ENCODE results near the gene CAVIN3.
A peak's percentile ranks its signal among the peaks of the same experiment; 100 is the strongest.

The CAVIN3 gene

DNA sequence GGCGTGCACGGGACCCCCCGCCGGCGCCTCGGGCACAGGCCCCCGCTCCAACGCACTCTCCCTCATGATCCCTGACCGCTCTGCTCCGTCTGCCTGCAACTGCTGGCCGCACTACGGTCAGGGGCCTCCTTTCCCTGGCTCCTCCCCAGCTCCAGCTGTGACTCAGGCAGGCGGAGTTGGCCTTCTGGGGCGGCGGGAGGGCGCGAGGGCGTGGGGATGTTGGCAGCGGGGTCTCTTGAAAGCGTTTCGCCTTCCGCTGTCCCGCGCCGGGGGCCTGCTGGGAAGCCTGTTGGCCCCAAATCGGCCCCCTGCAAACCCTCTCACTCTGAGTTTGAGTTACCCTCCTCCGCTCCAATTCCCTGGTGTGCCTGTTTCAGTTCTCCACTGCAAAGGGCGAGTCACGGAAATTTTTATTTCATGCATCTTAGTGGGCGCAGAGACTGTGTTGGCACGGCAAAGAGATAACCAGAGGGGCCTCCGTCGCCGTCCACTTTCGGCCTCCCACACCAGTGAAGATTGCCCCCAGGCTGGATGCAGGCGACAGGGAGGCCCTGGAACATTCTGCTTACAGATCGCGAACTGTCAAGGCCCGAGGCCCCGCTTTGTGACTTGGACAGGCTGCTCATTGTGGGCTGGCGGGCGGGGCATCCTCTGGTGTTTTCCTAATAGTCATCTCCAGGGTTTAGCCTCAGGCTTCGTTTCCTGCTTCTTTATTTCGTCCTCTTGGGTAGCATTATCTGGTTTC lies at the start of gene CAVIN3:
Gene CAVIN3 (minus strand): TSS at position 91 of the 745 bp plus-strand sequence. CDS start 25 bp downstream, at position 66.
- TF ChIP-seq, protein P1, sequence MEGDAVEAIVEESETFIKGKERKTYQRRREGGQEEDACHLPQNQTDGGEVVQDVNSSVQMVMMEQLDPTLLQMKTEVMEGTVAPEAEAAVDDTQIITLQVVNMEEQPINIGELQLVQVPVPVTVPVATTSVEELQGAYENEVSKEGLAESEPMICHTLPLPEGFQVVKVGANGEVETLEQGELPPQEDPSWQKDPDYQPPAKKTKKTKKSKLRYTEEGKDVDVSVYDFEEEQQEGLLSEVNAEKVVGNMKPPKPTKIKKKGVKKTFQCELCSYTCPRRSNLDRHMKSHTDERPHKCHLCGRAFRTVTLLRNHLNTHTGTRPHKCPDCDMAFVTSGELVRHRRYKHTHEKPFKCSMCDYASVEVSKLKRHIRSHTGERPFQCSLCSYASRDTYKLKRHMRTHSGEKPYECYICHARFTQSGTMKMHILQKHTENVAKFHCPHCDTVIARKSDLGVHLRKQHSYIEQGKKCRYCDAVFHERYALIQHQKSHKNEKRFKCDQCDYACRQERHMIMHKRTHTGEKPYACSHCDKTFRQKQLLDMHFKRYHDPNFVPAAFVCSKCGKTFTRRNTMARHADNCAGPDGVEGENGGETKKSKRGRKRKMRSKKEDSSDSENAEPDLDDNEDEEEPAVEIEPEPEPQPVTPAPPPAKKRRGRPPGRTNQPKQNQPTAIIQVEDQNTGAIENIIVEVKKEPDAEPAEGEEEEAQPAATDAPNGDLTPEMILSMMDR (IDR thresholded peaks at IDR 0.05; ENCODE audit: extremely low read depth, missing control alignments) = no peak
- DNase-seq (ENCODE audit: low spot score) = peak; percentile 68

- TF ChIP-seq, protein P1 (IDR thresholded peaks at IDR 0.05; ENCODE audit: extremely low read depth, missing control alignments) = no peak
Observed at GRCh38 chr11:6365659-6366058, 45.4 kb upstream of the CAVIN3 start.

DNA sequence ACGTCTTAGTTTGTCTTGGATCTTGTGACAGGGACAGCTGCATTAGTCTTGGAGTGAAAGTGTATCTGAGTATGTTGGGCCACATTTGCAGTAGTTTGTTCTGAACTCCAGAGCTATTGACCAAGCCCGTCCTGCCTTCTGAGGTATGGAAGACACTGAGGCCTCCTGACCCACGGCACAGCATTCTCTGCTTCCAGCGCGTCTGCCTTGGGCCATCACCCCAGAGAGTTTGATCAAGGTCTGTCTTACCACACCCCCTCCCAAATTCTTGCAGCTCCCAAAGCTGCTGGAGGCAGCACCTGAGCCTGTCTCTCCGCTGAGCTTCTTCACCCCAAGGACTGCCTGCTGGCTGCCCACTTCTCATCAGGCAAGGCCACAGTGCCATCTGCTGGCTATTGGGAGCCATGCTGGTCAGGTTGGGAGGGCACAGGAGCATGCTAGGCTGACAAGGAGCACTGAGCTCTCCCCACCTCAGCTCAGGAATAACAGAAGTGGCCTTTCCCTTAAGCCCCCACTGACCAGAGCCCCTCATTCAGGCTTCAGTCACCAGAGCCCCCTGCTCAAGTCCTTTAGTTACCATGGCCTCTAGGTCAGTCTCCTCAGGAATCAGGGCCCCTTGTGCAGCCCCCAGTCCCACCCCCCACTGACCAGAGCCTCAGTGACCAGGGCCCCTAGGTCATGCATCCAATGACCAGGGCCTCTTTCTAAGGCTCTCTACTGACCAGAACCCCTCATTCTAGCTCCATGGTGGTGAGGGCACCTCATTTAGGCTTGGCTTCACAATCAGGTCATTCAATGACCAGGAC lies 42.8 kb upstream of the CAVIN3 start:
- peak; percentile 74 for DNase-seq (ENCODE audit: low spot score)
- TF ChIP-seq, protein P1 (IDR thresholded peaks at IDR 0.05; ENCODE audit: extremely low read depth, missing control alignments) = peak; percentile 94

More at GRCh38 chr11:6365659-6366058, 45.4 kb upstream of the CAVIN3 start:
- no peak for DNase-seq (ENCODE audit: low spot score)

DNA sequence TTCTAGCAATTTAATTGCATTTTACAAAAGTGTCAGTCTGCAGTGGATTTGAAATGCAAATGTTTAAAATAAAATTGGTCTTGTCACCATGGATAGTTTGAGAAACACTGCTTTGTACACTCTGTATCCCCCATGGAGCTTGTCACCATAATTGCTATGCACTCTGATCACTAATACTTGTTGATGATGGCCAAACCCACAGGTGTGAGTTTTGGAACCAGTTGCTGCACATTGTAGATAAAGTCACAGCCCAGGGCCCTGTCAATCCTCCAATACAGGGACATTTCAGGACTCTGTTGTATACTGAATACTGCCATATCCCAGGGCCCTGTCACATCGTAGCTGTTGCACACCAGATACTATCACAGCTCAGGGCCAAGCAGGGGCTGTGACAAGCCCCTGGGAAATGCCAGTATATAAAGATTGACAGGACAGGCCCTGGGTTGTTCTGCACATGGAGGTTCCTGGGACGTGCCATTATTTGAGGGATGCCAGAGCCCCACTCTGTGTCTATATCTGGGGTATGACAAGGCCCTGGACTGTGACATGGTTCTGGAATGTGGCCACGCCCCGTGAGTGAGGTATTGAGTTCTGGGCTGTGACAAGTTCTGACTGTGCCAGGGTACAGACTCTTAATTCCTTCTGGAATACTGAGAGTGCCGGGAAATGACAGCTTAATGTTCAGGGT lies 42.0 kb upstream of the CAVIN3 start:
- no peak for DNase-seq (ENCODE audit: low spot score)
- TF ChIP-seq, protein P1 (IDR thresholded peaks at IDR 0.05; ENCODE audit: extremely low read depth, missing control alignments) = no peak

- no peak for DNase-seq (ENCODE audit: low spot score)
- TF ChIP-seq, protein P1 (IDR thresholded peaks at IDR 0.05; ENCODE audit: extremely low read depth, missing control alignments) = no peak
Observed at GRCh38 chr11:6360183-6360582, 39.9 kb upstream of the CAVIN3 start.

GRCh38 chr11:6357222-6357621 lies 36.9 kb upstream of the CAVIN3 start:
- TF ChIP-seq, protein P1 (IDR thresholded peaks at IDR 0.05; ENCODE audit: extremely low read depth, missing control alignments) = no peak
- DNase-seq (ENCODE audit: low spot score) = no peak

All from GM20000 (cell line).